NCI-H226 (cell line): ENCODE data around the gene SHF.

Source experiments
- DNase-seq: peaks from one replicate; pipeline ENCODE4 v3.0.0-alpha.2; 2015

The SHF gene

DNA sequence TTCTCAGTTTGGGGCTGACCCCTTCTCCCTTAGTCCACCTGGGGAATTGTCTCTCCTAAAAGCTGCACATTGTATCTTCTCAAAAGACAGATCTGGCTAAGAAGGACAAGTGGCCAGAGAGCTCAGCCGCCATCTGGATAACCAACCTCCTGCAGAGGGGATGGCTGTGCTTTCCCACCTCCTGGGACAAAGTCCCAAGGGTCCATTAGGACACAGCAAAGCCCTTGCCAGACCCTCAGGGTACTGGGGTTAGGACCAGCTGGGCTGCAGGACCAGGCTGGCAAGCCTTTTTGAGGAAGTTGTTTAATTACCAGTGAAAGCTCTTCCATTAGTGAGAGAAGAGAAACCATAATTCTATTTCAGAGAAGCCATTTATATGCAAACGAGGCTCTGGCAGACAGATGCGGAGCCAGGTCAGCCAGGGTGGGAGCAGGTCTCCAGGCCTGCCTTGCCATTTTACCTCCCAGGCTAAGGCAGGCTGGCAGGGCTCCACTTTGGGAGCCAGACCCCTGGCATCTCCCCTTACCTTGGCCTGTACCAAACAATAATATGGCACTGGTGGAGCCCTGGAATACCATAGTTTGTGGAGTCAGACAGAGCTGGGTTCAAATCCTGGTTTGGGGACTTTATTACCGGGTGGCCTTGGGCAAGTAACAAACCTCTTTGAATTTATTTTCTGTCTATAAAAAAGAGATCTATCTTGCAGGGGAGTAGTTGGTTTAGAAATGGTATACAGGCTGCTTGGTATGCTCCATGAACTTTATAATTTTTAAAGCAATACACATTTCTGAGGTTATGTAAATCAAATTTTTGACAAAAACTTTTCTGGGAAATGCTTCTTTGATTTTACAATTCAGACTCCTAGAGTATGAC, 17.9 kb downstream of the SHF start:
- DNase-seq, result no peak

- no peak for DNase-seq
Measured at GRCh38 chr15:45168751-45169551, 18.8 kb downstream of the SHF start.

GRCh38 chr15:45168286-45168685, 19.5 kb downstream of the SHF start:
- no peak for DNase-seq

GRCh38 chr15:45167631-45168205, 20.0 kb downstream of the SHF start:
- no peak for DNase-seq

DNA sequence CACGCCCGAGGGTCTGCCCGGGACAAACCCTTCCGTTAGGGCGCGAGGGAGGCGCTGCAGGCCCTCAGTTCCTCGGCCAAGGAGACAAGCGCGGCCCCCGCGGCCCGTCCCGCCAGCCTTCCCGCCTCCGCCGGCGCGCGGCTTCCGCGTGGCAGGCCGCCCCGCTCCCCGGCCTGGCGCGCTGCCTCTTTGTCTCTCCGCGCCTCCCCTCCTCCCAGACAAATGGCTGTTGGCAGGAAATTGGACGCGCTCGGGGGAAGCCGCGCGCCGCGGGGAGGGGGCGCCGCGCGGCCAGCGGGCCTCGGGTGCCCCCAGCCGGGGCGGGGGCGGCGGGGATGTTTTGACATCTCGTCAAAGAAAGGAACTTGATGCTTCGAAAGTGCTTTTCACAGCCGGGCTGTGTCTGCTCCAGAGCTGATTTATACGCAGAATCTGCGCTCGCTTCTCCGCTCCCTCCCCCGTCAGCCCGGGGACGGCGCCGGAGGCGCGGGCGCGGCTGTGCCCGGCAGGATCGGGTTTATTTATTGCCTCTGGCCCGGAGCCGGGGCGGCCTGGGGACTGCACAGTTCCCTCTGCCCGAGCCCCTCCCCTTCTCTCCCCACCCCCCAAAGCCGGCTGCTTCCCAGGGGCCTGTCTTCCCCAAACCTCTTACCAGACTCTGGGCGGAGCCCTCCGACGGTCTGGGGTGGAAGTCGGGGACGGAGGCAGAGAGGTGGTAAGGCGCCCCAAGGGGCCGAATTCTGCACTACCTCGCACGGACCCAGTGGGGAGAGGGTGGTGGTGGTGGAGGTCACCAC, 20.7 kb downstream of the SHF start:
- DNase-seq, result peak; percentile 80

- DNase-seq, result no peak
Measured at GRCh38 chr15:45165536-45165935, 22.2 kb downstream of the SHF start.

DNA sequence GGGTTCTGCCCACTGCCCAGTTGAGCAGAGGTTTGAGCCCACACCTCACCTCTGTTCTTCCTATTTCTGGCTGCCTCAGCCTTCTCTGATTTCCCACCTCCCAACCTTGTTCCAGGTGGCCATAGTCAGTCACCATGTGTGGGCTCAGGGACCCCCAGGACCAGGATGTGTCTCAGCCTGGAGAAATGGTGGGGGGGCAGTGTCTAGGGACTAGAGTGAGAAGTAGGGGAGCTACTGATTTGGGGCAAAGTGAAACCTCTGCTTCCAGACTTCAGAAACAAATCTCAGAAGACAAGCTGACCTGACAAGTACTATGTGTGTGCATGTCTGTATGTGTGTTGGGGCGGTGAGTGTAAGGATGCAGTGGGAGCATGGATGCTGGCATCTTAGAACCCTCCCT, 22.9 kb downstream of the SHF start:
- DNase-seq, result no peak

GRCh38 chr15:45163508-45163856, 24.3 kb downstream of the SHF start:
- DNase-seq, result no peak

GRCh38 chr15:45162771-45163507, 24.8 kb downstream of the SHF start:
- peak; percentile 66 for DNase-seq

- no peak for DNase-seq
Measured at GRCh38 chr15:45161666-45162065, 26.1 kb downstream of the SHF start.

- DNase-seq, result no peak
Measured at GRCh38 chr15:45157974-45158373, 29.8 kb downstream of the SHF start.

DNA sequence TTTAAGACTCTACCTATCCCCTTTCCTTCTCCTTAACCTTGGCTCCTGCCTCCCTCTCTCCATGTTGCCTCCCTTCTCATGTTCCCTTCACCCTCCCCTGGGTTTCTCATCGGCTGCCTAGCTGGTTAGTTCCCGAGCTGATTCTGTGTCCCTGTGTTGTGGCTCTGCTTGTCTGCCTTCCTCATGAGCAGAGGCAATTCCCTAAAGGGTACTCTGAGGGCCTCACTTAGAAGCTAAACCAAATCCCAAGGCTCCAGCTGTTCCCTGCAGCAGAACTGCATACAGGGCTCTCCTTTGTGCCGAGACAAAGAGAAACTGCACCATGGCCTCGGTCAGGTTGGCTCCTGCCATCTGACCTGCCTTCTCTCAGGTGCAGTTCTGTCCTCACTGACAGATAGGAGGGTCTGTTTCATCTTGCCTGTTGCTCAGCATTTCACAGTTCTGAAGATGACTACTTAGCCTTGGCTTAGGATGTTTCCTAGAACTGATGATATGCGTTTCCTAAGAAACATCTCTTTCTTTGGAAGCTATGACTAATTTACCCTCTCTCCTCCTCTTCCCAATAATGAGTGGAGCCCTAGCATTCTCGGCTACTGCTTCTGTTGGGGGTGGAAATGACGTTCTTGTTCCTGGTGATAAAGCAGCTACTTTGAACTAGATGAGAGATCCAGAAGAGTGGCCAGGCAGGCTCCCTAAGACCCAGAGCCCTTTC, 30.9 kb downstream of the SHF start:
- DNase-seq, result no peak

GRCh38 chr15:45155739-45156138, 32.0 kb downstream of the SHF start:
- DNase-seq, result no peak

GRCh38 chr15:45151998-45152828, 35.6 kb downstream of the SHF start:
- DNase-seq, result no peak

DNA sequence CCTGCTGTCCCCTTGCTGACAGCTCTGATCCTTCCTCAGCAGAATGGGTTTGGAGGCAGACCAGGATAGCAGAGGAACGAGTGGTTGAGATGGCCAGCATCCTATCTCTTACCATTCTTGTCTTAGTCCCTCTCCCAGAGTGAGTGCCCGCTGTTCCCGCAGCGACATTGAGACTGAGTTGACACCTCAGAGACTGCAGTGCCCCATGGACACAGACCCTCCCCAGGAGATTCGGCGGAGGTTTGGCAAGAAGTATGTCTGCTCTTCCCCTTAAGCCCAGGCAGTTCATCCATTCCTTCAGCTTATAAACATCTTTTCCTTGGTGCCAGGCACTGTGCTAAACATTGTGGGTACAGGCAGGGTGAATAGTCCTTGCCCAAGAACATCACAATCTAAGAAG, 36.8 kb downstream of the SHF start:
- no peak for DNase-seq

DNA sequence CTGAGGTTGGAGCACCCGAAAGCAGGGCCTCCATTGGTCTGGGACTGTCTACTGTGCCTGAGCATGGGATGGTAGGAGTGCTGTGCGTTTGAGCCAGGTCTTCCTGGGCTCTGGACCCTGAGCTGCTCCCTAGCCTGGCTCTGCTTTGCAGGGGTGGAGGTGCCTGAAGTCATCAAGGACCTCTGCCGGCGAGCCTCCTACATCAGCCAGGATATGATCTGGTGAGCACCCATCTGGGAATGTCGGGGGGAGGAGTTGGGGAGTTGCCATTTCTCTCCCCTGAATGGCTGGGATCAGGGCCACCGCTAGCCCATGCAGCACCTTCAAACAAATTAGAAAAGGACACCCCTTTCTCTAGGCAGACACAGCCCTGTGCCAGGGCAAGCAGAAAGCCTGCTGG, 37.3 kb downstream of the SHF start:
- DNase-seq, result no peak

- no peak for DNase-seq
Measured at GRCh38 chr15:45149060-45149459, 38.7 kb downstream of the SHF start.

DNA sequence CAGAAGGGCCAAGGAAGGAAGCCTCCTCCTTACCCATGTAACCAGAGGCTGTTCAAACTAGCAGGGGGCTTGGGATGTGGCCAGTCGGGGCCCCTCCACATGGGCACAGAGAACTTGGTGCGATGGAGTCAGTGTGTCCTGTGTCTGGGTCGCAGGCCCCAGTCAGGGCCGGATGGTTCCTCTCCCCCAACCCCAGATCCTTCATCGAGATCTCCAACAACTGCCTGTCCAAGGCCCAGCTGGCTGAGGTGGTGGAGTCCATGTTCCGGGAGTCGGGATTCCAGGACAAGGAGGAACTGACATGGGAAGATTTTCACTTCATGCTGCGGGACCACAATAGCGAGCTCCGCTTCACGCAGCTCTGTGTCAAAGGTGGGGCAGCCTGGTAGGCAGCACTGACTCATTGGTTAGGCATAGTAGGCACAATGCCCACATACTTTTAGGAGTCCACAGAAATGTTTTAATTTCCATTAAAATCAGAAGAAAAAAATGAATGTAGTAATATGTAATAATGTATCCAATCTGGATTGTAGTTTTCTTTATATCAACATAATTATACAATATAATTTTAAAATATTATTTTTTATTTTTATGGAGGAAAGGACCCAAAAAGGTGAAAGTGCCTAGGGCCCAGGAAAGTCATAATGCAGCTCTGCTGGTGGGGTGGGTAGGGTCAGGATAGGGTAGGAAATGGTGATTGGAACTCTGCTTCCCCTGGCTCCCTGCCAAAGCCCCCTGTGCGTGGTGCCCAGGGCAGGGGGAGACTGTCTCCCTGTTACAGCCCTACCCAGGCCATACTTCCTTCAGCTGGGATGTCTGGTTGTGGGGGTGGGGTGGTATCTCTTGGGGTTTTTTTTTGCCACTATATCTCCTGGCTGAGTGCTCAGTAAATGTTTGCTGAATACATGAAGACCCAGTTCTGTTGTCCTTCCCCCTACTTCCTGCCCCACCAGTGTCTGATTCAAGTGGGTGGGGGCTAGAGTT, 39.4 kb downstream of the SHF start:
- DNase-seq, result peak; percentile 10

GRCh38 chr15:45147606-45148005, 40.2 kb downstream of the SHF start:
- no peak for DNase-seq
